ENCODE measurements around the gene RAB11B. TPM values are rescaled to one million over a fixed set of nuclear protein-coding genes. Genes with fewer than 3 reads are reported as not detected.
"Not testable (repeated sequence)": the region's sequence is repeated elsewhere in the genome, so short reads cannot be mapped to it uniquely, and the experiment has no call there.

RAB11B gene
- 140 TPM for total RNA-seq (2021; ENCODE audit: unreplicated experiment)
- 164 and 236 TPM in 2 replicates for polyA plus RNA-seq (2012)
- Bru-seq, nascent RNA: percentile 75 among the genes with signal in this experiment
- BruChase-seq, experiment 1, labeled RNA remaining after a 6-hour chase: percentile 85 among the genes with signal in this experiment
- BruChase-seq, experiment 2, labeled RNA remaining after a 2-hour chase: percentile 78 among the genes with signal in this experiment
- long read RNA-seq, transcript RAB11B-201 (5 exons, 1,751 nt): major isoform, 130 of 170 reads
- long read RNA-seq, transcript RAB11B-202 (4 exons, 894 nt): minor isoform, 11 of 170 reads
- long read RNA-seq, partial matches to known transcripts: 7 of 170 reads
- long read RNA-seq, other reads (novel, unspliced or antisense): 22 of 170 reads

DNA sequence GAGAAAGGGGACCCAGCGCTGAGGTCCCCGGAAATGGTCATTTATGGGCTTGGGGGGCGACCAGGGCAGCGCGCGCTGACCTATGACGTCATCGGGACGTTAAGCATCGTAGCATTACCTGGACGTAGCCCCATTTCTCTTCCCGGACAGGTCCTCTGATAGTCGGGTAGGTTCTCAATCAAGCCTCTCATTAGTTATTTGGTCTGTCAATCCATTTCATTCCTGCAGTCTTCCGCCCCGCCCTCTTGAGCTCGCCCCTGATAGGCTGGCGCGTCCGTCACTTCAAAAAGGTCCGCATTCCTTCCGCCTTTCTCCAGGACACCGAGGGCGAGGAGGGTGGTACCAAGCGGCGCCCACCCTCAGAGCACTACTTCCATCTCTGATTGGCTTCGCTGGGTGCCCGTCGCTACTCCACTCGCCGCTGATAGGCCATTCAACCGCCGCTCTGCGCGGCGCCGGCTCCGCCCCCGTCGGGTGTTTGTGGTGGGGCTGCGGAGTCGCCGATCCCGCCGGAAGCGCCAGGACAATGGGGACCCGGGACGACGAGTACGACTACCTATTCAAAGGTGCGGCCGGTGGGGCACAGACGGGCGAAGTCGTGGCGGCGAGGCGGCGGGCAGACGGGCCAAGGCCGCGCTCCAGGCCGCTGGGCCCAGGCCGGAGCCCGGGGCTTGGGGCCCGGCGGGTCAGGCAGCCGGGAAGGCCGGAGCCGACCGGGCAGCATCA, at the start of gene RAB11B:
Gene RAB11B, plus strand, starts transcription at position 470 of the 726 bp plus-strand sequence. Its CDS starts 57 bp downstream, at position 527.
- no peaks in the 10 kb centered on the region; a peak in 1 of 4 replicates for H3K9me3 ChIP-seq (ENCODE audit: control insufficient read depth in 1 of 2, insufficient read depth in 1 of 2, low read depth in 1 of 2, low read length in 2 of 2)
- peak within 1 kb of the TSS; percentile 62 to 95 for H3K4me3 ChIP-seq (replicated peaks in 1 of 2; ENCODE audit: low read depth in 1 of 2, low read length in 2 of 2)
- H3K79me2 ChIP-seq (ENCODE audit: insufficient read depth, low read length): peaks cover 38% of the 10 kb centered on the region
- DNase-seq (ENCODE audit: low read depth, low spot score): peak; percentile 100
- H3K27me3 ChIP-seq (ENCODE audit: insufficient read depth, low read length): no peaks in the 10 kb centered on the region
- H2AFZ ChIP-seq (ENCODE audit: low read depth, low read length, poor library complexity, severe bottlenecking): no peak within 1 kb of the TSS
- H3K27ac ChIP-seq (ENCODE audit: low read depth, low read length): peak within 1 kb of the TSS; percentile 100
- no TSS peak for BruUV-seq (replicated peaks)
- no peaks in the 10 kb centered on the region; the same call in 1 of the 2 replicates for H4K20me1 ChIP-seq (ENCODE audit: insufficient read depth)
- H3K36me3 ChIP-seq (ENCODE audit: control insufficient read depth in 1 of 2, insufficient read depth in 2 of 2, low read length in 2 of 2): no peaks in the 10 kb centered on the region
- no peaks in the 10 kb centered on the region for H3K9me2 ChIP-seq (ENCODE audit: insufficient read depth)
- ChIA-PET CTCF (interaction anchor here (0.6 to 2.2 kb wide), 7 partner anchors 13 to 520 kb away, joined by 3 to 9 read pairs (median 5); partner anchors contain the start of gene MARCHF2), POLR2A (interaction anchor here (0.6 to 3.0 kb wide), 17 partner anchors 8 to 1193 kb away, joined by 3 to 20 read pairs (median 6); partner anchors contain the start of genes ANGPTL4, MARCHF2 and ZNF414), RAD21 (ENCODE audit: low non-redundant PET in 1 of 2, low total read pairs in 2 of 2, uncharacterized antibody in 2 of 2, unreplicated experiment in 2 of 2) (interaction anchor here in 1 of 2 experiments (0.6 kb wide), 2 partner anchors 160 to 821 kb away, joined by 3 to 4 read pairs; no protein-coding TSS in a partner anchor)
- H3K4me2 ChIP-seq (ENCODE audit: low read length): peak within 1 kb of the TSS; percentile 86
- peak; percentile 93 for ATAC-seq
- intact Hi-C loops (cut with micrococcal nuclease): loop anchor here (1.0 kb wide), 1 partner anchor 28 kb away; no protein-coding TSS in a partner anchor
- H3K4me1 ChIP-seq (ENCODE audit: control insufficient read depth in 1 of 2, insufficient read depth in 2 of 2, low read length in 2 of 2): peaks cover 6 to 25% of the 10 kb centered on the region in 2 experiments; a peak in 3 of 4 replicates
- peak within 1 kb of the TSS; percentile 100 for H3K9ac ChIP-seq (ENCODE audit: low read length)
- TF ChIP-seq TCF7L2 (IDR thresholded peaks at IDR 0.05; ENCODE audit: borderline replicate concordance, extremely low read depth, insufficient read depth, insufficient read length) (peak; percentile 59), YY1 (IDR thresholded peaks at IDR 0.05; ENCODE audit: extremely low read depth, insufficient replicate concordance, low read depth, low read length) (no peak), FOSL1 (IDR thresholded peaks at IDR 0.05; ENCODE audit: low read depth) (no peak), ELF1 (IDR thresholded peaks at IDR 0.05; ENCODE audit: borderline replicate concordance, low read depth) (no peak; the same call in 1 of the 2 replicates), POLR2AphosphoS5 (IDR thresholded peaks at IDR 0.05; ENCODE audit: low read depth, low read length) (peak; percentile 80), POLR2A (IDR thresholded peaks at IDR 0.05; ENCODE audit: borderline replicate concordance, extremely low read depth, insufficient read depth, insufficient read length) (no peak), CEBPB (IDR thresholded peaks at IDR 0.05; ENCODE audit: low read depth) (no peak), SP1 (IDR thresholded peaks at IDR 0.05; ENCODE audit: low read depth) (peak; percentile 100), SRF (IDR thresholded peaks at IDR 0.05; ENCODE audit: low read depth) (peak; percentile 100), RAD21 (IDR thresholded peaks at IDR 0.05; ENCODE audit: low read depth) (no peak), ZNF274 (IDR thresholded peaks at IDR 0.05; ENCODE audit: low read depth, low read length) (no peak), EZH2 (IDR thresholded peaks at IDR 0.05) (no peak), ZFX (IDR thresholded peaks at IDR 0.05) (peak; percentile 74; the same call in 1 of the 2 replicates)
- TF ChIP-seq, protein P1, sequence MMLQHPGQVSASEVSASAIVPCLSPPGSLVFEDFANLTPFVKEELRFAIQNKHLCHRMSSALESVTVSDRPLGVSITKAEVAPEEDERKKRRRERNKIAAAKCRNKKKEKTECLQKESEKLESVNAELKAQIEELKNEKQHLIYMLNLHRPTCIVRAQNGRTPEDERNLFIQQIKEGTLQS (IDR thresholded peaks at IDR 0.05): no peak
- TF ChIP-seq, protein P2, sequence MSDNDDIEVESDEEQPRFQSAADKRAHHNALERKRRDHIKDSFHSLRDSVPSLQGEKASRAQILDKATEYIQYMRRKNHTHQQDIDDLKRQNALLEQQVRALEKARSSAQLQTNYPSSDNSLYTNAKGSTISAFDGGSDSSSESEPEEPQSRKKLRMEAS (IDR thresholded peaks at IDR 0.05): no peak; the same call in 1 of the 2 replicates

DNA sequence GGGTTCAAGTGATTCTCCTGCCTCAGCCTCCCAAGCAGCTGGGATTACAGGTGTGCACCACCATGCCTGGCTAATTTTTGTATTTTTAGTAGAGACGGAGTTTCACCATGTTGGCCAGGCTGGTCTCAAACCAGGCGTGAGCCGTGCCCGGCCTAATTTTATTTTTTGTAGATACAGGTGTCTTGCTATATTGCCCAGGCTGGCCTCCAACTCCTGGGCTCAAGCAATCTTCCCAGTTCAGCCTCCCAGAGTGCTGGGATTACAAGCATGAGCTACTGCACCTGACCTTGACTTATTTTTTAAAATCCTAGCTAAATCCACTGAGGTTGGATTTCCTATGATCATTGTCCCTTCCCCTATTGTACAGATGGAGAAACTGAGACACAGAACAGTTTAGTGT, 48.7 kb upstream of the RAB11B start:
- H3K4me2 ChIP-seq (ENCODE audit: low read length); H3K9ac ChIP-seq (ENCODE audit: low read length); intact Hi-C loops (cut with micrococcal nuclease); RAD21 ChIA-PET (ENCODE audit: low non-redundant PET in 1 of 2, low total read pairs in 2 of 2, uncharacterized antibody in 2 of 2, unreplicated experiment in 2 of 2); H3K36me3 ChIP-seq (ENCODE audit: control insufficient read depth in 1 of 2, insufficient read depth in 2 of 2, low read length in 2 of 2); ATAC-seq; BruUV-seq (replicated peaks); H3K27me3 ChIP-seq (ENCODE audit: insufficient read depth, low read length); H2AFZ ChIP-seq (ENCODE audit: low read depth, low read length, poor library complexity, severe bottlenecking); H3K79me2 ChIP-seq (ENCODE audit: insufficient read depth, low read length); DNase-seq (ENCODE audit: low read depth, low spot score); H3K27ac ChIP-seq (ENCODE audit: low read depth, low read length); H3K9me3 ChIP-seq (ENCODE audit: control insufficient read depth in 1 of 2, insufficient read depth in 1 of 2, low read depth in 1 of 2, low read length in 2 of 2); H3K4me3 ChIP-seq (replicated peaks in 1 of 2; ENCODE audit: low read depth in 1 of 2, low read length in 2 of 2); H4K20me1 ChIP-seq (ENCODE audit: insufficient read depth); H3K9me2 ChIP-seq (ENCODE audit: insufficient read depth); POLR2A ChIA-PET: not testable (repeated sequence)
- CTCF ChIA-PET: interaction anchor here (0.8 kb wide), 1 partner anchor 238 kb away, joined by 3 read pairs; no protein-coding TSS in a partner anchor
- H3K4me1 ChIP-seq (ENCODE audit: control insufficient read depth in 1 of 2, insufficient read depth in 2 of 2, low read length in 2 of 2): peaks cover 22 to 26% of the 10 kb centered on the region in 2 experiments
